BE2C (cell line): ENCODE results near the gene TFEB.

Experiments
- DNase-seq: peaks from one replicate; pipeline ENCODE4 v3.0.0-alpha.2; 2020
- H3K27me3 ChIP-seq: fragments of 250-450 bp; sonication (Bioruptor Pico); 2 replicates; pipeline ENCODE4 v1.5.1; 2020; ENCODE audit warnings: mild to moderate bottlenecking
- H3K36me3 ChIP-seq: fragments of 250-450 bp; sonication (Bioruptor Pico); 2 replicates; pipeline ENCODE4 v1.5.1; 2020; ENCODE audit warnings: mild to moderate bottlenecking
- H3K4me1 ChIP-seq: fragments of 250-450 bp; sonication (Bioruptor Pico); 2 replicates; pipeline ENCODE4 v1.5.1; 2020
- H3K4me3 ChIP-seq: 2 replicates; pipeline ENCODE4 v1.5.1; 2011; ENCODE audit warnings: low read depth, low read length
- H3K9me3 ChIP-seq: fragments of 250-450 bp; sonication (Bioruptor Pico); 2 replicates; pipeline ENCODE4 v1.5.1; 2020
- CTCF ChIP-seq: IDR thresholded peaks from 2 replicates; pipeline ENCODE4 v1.5.1; 2012; ENCODE audit warnings: mild to moderate bottlenecking, low read depth, low read length

The TFEB gene

GRCh38 chr6:41675992-41676391, 59.4 kb downstream of the TFEB start:
- H3K9me3 ChIP-seq: no peaks in the 10 kb centered on the region
- no peaks in the 10 kb centered on the region for H3K27me3 ChIP-seq
- DNase-seq: no peak
- no peaks in the 10 kb centered on the region for H3K4me1 ChIP-seq
- H3K4me3 ChIP-seq: no peak overlapping the region
- no peak for TF ChIP-seq CTCF
- no peaks in the 10 kb centered on the region for H3K36me3 ChIP-seq

- DNase-seq: no peak
- H3K27me3 ChIP-seq: no peaks in the 10 kb centered on the region
- no peak for TF ChIP-seq CTCF
- H3K4me1 ChIP-seq: no peaks in the 10 kb centered on the region
- no peaks in the 10 kb centered on the region for H3K9me3 ChIP-seq
- no peak overlapping the region for H3K4me3 ChIP-seq
- H3K36me3 ChIP-seq: no peaks in the 10 kb centered on the region
Measured at GRCh38 chr6:41675176-41675775, 60.1 kb downstream of the TFEB start.

DNA sequence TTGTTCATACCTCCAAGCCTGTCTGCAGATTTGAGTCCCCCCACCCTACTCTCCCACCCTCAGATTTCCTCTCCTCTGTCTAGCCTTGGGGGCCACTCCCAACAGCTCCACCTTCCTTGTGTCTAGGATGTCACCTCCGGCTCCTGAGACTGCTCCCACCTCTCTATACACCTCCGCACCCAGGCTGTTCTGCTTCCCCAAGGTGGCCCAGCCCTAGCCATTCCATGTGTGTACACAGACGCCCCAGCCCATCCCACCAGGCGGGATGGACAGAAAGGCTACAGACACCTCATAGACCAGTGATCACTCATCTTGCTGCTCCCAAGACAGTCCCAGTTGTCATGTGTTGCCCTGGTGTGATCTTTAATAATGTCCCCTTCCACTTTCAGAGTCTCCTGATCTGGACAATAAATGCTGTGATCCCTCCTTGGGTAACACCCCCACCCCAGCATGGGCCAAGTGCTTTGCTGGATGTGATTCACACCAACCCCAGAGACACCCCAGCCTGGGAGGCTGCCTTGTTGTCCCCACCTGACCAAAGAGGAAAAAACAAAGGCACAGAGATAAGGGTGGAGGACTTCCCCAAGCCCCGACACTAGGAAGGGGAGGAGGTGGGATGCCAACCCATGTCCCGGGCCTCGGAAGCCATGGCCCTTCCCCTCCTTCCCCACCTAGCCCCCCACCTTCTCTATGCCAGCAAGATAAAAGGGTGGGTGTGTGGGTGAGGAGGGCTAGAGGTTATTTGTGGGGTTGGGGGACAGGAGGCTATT, 61.0 kb downstream of the TFEB start:
- Histone ChIP-seq H3K9me3 (no peaks in the 10 kb centered on the region), H3K4me3 (no peak overlapping the region), H3K4me1 (no peaks in the 10 kb centered on the region), H3K36me3 (no peaks in the 10 kb centered on the region), H3K27me3 (no peaks in the 10 kb centered on the region)
- DNase-seq: no peak
- TF ChIP-seq CTCF: no peak

DNA sequence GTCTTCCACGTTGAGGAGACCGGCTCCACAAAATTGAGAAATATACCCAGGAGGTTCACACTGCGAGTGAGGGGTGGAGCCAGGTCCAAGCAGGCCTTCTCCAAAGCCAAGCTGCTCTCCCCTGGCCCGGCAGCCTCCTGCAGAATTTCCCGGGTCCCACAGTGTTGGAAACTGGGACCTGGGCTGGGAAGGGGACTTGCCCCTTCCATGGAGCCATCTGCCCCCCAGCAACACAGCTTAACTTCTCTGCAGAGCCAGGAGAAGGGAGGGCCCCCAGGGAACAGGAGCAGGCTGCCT, 61.8 kb downstream of the TFEB start:
- Histone ChIP-seq H3K27me3 (no peaks in the 10 kb centered on the region), H3K4me1 (no peaks in the 10 kb centered on the region), H3K9me3 (no peaks in the 10 kb centered on the region), H3K4me3 (no peak overlapping the region), H3K36me3 (no peaks in the 10 kb centered on the region)
- no peak for TF ChIP-seq CTCF
- no peak for DNase-seq

DNA sequence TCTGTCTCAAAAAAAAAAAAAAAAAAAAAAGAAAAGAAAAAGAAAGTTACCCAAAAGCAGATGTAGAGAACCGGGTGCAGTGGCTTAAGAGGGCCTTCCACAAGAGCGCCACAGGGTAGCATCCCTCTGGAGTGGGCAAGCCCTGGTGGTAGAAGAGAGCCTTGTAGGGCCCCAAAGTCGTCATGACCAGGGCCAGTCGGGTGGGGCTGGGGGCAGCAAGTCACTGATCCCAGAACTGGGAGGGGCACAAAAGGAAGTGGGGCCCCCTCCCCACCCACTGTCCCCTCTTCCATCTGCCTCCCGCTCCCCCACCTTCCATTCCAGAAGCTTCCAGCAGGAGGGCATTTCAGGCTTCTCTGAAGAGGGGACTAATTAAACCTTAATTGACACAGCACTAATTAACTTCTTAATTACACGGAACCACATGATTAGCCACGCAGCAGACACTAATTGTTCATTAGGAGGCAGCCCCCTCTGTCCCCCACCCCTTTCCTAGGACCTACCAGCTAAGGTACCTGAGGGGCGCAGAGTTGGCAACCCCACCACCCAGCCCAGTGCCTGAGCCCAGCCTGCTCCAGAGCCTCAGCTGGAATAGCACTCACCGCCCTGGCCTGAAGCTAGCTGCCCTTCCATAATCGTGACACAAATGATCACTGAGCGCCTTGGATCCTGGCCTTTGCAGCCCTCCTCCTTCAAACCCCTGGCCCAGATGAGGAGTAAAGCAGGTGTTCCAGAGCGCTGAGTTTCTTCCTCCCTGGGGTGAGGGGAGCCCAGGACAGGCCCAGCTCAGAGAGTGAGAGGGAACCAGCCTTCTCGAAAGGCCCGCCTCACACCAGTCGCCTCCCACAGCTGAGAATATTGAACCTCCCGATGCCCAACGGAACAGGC, 62.3 kb downstream of the TFEB start:
- no peaks in the 10 kb centered on the region for H3K27me3 ChIP-seq
- H3K4me1 ChIP-seq: no peaks in the 10 kb centered on the region
- no peaks in the 10 kb centered on the region for H3K36me3 ChIP-seq
- H3K4me3 ChIP-seq: no peak overlapping the region
- H3K9me3 ChIP-seq: no peaks in the 10 kb centered on the region
- no peak for DNase-seq
- no peak for TF ChIP-seq CTCF
